Neural progenitor cell (in vitro differentiated cells): Measurements from ENCODE around the gene ANKLE1. TPM values are rescaled to one million over a fixed set of nuclear protein-coding genes. Genes with fewer than 3 reads are reported as not detected.

ENCODE experiments used
- DNase-seq: peaks from one replicate; pipeline ENCODE4 v3.0.0-alpha.2; 2016; ENCODE audit warnings: low spot score
- H2AFZ ChIP-seq: fragments of 200-600 bp; sonication (generic); replicated peaks from 2 replicates; pipeline ENCODE4 v1.6.1; 2016; ENCODE audit warnings: antibody characterized with exemption
- H3F3A ChIP-seq: fragments of 200-600 bp; sonication (generic); 2 replicates; pipeline ENCODE4 v1.6.1; 2016; ENCODE audit warnings: antibody characterized with exemption, low read depth
- H3K27ac ChIP-seq: fragments of 200-600 bp; sonication (generic); 2 replicates; pipeline ENCODE4 v1.5.1; 2016; ENCODE audit warnings: mild to moderate bottlenecking
- H3K27me3 ChIP-seq: fragments of 200-600 bp; sonication (generic); 2 replicates; pipeline ENCODE4 v1.6.1; 2016; ENCODE audit warnings: mild to moderate bottlenecking, moderate library complexity
- H3K36me3 ChIP-seq: fragments of 200-600 bp; sonication (generic); 2 replicates; pipeline ENCODE4 v1.5.1; 2016
- H3K4me1 ChIP-seq: fragments of 200-600 bp; sonication (generic); 2 replicates; pipeline ENCODE4 v1.6.1; 2016; ENCODE audit warnings: mixed run types
- H3K4me2 ChIP-seq: fragments of 200-600 bp; sonication (generic); 2 replicates; pipeline ENCODE4 v1.6.1; 2016
- H3K4me3 ChIP-seq: fragments of 200-600 bp; sonication (generic); 2 replicates; pipeline ENCODE4 v1.5.1; 2016
- H3K79me2 ChIP-seq: fragments of 200-600 bp; sonication (generic); 2 replicates; pipeline ENCODE4 v1.6.1; 2016; ENCODE audit warnings: low read depth
- H3K9ac ChIP-seq: fragments of 200-600 bp; sonication (generic); 2 replicates; pipeline ENCODE4 v1.6.1; 2016
- H3K9me3 ChIP-seq: fragments of 200-600 bp; sonication (generic); 2 replicates; pipeline ENCODE4 v1.5.1; 2016; ENCODE audit warnings: low read depth
- H4K20me1 ChIP-seq: fragments of 200-600 bp; sonication (generic); 2 replicates; pipeline ENCODE4 v1.6.1; 2016; ENCODE audit warnings: low read depth
- H3K27ac Mint-ChIP-seq: 3 replicates; pipeline ENCODE4 v1.8.0; 2021; ENCODE audit warnings: mixed read lengths
- H3K27me3 Mint-ChIP-seq: 2 replicates; pipeline ENCODE4 v1.8.0; 2022; ENCODE audit warnings: low read depth, mild to moderate bottlenecking, inconsistent platforms, moderate library complexity, mixed read lengths; ENCODE audit not compliant: insufficient read depth
- H3K36me3 Mint-ChIP-seq: 3 replicates; pipeline ENCODE4 v1.8.0; 2021; ENCODE audit warnings: mixed read lengths
- H3K4me1 Mint-ChIP-seq: 3 replicates; pipeline ENCODE4 v1.8.0; 2021; ENCODE audit warnings: mixed read lengths
- H3K4me3 Mint-ChIP-seq: 3 replicates; pipeline ENCODE4 v1.8.0; 2021; ENCODE audit warnings: mild to moderate bottlenecking, moderate library complexity, mixed read lengths
- H3K9me3 Mint-ChIP-seq: 3 replicates; pipeline ENCODE4 v1.8.0; 2020; ENCODE audit warnings: mixed read lengths
- EZH2 ChIP-seq: fragments of 200-600 bp; sonication (generic); IDR thresholded peaks from 2 replicates; pipeline ENCODE4 v1.6.1; 2017; ENCODE audit warnings: antibody characterized with exemption, mild to moderate bottlenecking, moderate library complexity
- EZH2phosphoT487 ChIP-seq: fragments of 200-600 bp; sonication (generic); IDR thresholded peaks from 2 replicates; pipeline ENCODE4 v1.6.1; 2017; ENCODE audit warnings: antibody characterized with exemption
- total RNA-seq: library from RNA; depleted of rRNA; stranded (reverse); fragments of >200 nt; gene quantifications from 2 replicates; pipeline ENCODE4 v1.2.3, GENCODE V29; 2015; ENCODE audit warnings: low replicate concordance
- TF ChIP-seq, protein P1 (sequence below): fragments of 200-600 bp; sonication (generic); IDR thresholded peaks from 2 replicates; pipeline ENCODE4 v1.5.1; 2017; ENCODE audit warnings: antibody characterized with exemption, mild to moderate bottlenecking

ANKLE1 gene
- total RNA-seq, 1 donor from 2014 or later: 2.3 TPM

DNA sequence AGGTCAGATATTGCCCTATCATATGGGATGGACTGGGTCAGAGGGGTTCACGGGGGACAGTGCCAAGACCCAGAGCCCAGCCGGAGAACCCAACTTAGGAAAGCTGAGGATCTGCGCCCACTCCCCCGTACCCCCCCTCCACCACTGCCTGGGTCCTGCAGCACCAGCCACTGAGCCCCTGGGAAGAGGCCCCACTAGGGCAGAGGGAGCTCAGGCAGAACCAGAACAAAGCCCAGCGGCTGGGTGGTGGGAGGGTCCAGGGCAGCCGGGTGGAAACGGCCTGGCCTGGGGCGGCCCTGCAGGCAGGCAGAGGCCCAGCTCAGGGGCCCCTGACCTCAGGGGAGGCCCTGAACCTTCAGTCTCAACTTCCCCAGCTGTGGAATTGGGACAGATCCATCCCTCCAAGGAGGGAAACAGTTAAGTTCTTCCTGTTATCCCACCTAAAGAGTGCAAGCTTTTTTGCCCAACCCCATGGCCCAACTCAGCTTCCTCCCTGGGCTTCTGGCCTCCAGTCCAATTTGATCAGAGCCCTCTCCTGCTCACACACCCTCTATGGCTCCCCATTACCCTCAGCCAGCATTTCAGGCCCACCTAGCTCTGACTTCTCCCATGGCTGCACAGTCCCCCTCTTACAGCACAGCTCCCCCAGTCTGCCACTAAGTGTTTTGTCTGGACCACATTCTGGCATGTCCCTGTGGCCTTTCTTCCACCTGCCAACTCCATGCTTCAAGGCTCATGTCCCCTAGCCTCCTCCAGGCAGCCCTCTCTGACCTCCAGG, 39.1 kb upstream of the ANKLE1 start:
- Mint-ChIP-seq H3K36me3 (peaks cover 5% of the 10 kb centered on the region), H3K4me1 (peaks cover 45% of the 10 kb centered on the region), H3K27me3 (peaks cover 10% of the 10 kb centered on the region), H3K4me3 (peak overlapping the region; percentile 96), H3K27ac (peak overlapping the region; percentile 46), H3K9me3 (peaks cover 2% of the 10 kb centered on the region)
- peaks cover 49% of the 10 kb centered on the region for H4K20me1 ChIP-seq
- H3K27me3 ChIP-seq: no peaks in the 10 kb centered on the region
- no peaks in the 10 kb centered on the region for H3K36me3 ChIP-seq
- peaks cover 17% of the 10 kb centered on the region for H3K4me1 ChIP-seq
- no peak for TF ChIP-seq EZH2phosphoT487
- TF ChIP-seq EZH2: no peak
- TF ChIP-seq, protein P1, sequence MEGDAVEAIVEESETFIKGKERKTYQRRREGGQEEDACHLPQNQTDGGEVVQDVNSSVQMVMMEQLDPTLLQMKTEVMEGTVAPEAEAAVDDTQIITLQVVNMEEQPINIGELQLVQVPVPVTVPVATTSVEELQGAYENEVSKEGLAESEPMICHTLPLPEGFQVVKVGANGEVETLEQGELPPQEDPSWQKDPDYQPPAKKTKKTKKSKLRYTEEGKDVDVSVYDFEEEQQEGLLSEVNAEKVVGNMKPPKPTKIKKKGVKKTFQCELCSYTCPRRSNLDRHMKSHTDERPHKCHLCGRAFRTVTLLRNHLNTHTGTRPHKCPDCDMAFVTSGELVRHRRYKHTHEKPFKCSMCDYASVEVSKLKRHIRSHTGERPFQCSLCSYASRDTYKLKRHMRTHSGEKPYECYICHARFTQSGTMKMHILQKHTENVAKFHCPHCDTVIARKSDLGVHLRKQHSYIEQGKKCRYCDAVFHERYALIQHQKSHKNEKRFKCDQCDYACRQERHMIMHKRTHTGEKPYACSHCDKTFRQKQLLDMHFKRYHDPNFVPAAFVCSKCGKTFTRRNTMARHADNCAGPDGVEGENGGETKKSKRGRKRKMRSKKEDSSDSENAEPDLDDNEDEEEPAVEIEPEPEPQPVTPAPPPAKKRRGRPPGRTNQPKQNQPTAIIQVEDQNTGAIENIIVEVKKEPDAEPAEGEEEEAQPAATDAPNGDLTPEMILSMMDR: no peak
- no peak for DNase-seq
- H3K27ac ChIP-seq: no peak overlapping the region
- peak overlapping the region; percentile 91 for H3K4me2 ChIP-seq
- H2AFZ ChIP-seq: no peak overlapping the region
- H3F3A ChIP-seq: peaks cover 38% of the 10 kb centered on the region
- peaks cover 49% of the 10 kb centered on the region for H3K79me2 ChIP-seq
- no peak overlapping the region for H3K9ac ChIP-seq
- no peak overlapping the region for H3K4me3 ChIP-seq
- H3K9me3 ChIP-seq: no peaks in the 10 kb centered on the region

DNA sequence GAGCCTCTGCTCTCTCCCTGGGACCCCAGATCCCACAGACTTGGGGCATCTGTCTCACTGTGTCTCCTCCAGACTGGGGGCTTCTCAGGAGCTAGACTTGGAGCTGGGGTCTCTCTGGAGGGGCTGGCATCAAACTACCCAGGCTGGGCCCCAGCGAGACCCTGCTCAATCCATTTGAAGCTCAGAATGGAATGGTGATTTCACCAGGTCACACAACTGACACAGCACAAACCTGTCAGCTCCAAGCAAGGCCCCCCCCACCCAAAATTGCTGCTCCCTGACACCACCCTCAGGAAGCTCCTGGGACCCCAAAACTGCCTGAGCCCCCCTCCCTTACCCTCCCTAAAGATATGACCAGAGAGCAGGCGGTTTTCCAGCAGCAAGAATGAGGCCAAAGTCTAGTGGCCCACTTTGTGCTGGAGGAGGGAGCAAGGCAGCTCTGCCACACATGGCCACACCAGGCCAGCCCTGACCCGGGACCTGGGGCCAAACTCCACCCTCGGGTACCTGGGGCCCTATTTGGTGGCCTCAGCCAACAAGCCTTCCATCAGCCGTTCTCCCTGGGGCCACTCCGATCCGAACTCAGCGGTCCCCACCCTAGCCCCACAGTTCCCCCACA, 38.4 kb upstream of the ANKLE1 start:
- Histone ChIP-seq H3K9ac (no peak overlapping the region), H3K4me3 (peak overlapping the region; percentile 84), H3K9me3 (no peaks in the 10 kb centered on the region), H3K4me1 (peaks cover 24% of the 10 kb centered on the region), H3K36me3 (no peaks in the 10 kb centered on the region), H4K20me1 (peaks cover 49% of the 10 kb centered on the region), H3K27me3 (no peaks in the 10 kb centered on the region), H3K27ac (no peak overlapping the region), H2AFZ (no peak overlapping the region), H3F3A (peaks cover 38% of the 10 kb centered on the region), H3K4me2 (peak overlapping the region; percentile 91), H3K79me2 (peaks cover 49% of the 10 kb centered on the region)
- TF ChIP-seq, protein P1: no peak
- TF ChIP-seq EZH2phosphoT487 (no peak), EZH2 (no peak)
- Mint-ChIP-seq H3K36me3 (peaks cover 1% of the 10 kb centered on the region), H3K4me3 (peak overlapping the region; percentile 96), H3K4me1 (peaks cover 48% of the 10 kb centered on the region), H3K9me3 (peaks cover 2% of the 10 kb centered on the region), H3K27me3 (peaks cover 10% of the 10 kb centered on the region), H3K27ac (no peak overlapping the region)
- no peak for DNase-seq

DNA sequence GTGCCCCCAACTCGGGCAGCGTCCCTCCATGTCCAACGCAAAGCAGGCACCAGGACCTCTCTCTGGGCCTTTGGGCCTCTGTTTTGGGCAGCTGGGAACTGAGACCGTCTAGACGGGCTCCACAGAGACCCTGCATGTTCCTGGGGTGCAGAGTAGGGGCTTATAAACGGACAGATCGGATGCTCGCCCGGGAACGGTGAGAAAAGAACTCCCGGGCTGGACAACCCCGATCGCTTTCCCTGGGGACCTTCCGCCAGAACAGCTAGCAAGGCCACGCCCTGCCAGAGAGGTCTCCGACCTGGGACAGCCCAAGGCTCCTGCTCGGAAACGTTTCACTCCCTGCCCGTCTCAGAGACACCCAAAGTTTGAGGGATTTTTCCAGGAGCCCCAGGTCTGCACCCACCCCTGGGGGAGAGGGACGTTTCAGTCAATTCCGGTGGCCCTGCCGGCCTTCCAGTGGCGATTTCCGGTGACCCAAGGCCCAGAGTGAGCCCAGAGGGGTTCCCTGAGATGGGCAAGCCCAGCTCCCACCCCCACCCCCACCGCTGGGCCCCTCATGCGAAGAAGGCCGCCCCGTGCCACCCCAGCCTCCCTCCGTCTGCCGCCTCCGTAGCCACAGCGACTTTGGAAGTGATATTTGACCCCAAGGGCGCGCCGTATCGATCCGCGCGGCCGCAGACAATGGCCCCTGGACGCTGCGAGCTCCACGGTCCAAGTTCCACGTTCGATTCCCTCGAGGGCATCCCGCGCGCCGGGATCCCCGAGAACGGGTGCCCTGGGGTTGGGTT, 37.7 kb upstream of the ANKLE1 start:
- TF ChIP-seq EZH2 (no peak), EZH2phosphoT487 (no peak)
- TF ChIP-seq, protein P1: no peak

More for the DNA sequence above, 37.7 kb upstream of the ANKLE1 start:
- H3K36me3 Mint-ChIP-seq: no peaks in the 10 kb centered on the region
- H3F3A ChIP-seq: peaks cover 43% of the 10 kb centered on the region
- H3K4me3 ChIP-seq: peak overlapping the region; percentile 84
- H3K9ac ChIP-seq: no peak overlapping the region
- no peaks in the 10 kb centered on the region for H3K9me3 ChIP-seq
- no peak overlapping the region for H2AFZ ChIP-seq
- H3K4me1 ChIP-seq: peaks cover 30% of the 10 kb centered on the region
- DNase-seq: peak; percentile 76
- peaks cover 49% of the 10 kb centered on the region for H3K79me2 ChIP-seq
- peak overlapping the region; percentile 91 for H3K4me2 ChIP-seq
- no peaks in the 10 kb centered on the region for H3K27me3 ChIP-seq
- no peaks in the 10 kb centered on the region for H3K36me3 ChIP-seq
- H3K9me3 Mint-ChIP-seq: peaks cover 2% of the 10 kb centered on the region
- peaks cover 10% of the 10 kb centered on the region for H3K27me3 Mint-ChIP-seq
- no peak overlapping the region for H3K27ac ChIP-seq
- peak overlapping the region; percentile 90 for H3K27ac Mint-ChIP-seq
- peak overlapping the region; percentile 96 for H3K4me3 Mint-ChIP-seq
- peaks cover 49% of the 10 kb centered on the region for H4K20me1 ChIP-seq
- peaks cover 56% of the 10 kb centered on the region for H3K4me1 Mint-ChIP-seq
